Choroid plexus epithelial cell (primary cell): Measurements from ENCODE around the gene PRICKLE2.

ENCODE experiments used
- DNase-seq: peaks from one replicate; pipeline ENCODE4 v3.0.0-alpha.2; 2010; ENCODE audit warnings: low read depth
- H3K4me3 ChIP-seq: 2 replicates; pipeline ENCODE4 v1.5.1; 2011; ENCODE audit warnings: low read depth, mild to moderate bottlenecking, control low read depth, low read length, moderate library complexity
- CTCF ChIP-seq: conservative IDR thresholded peaks from 2 replicates; pipeline ENCODE4 v1.5.1; 2011; ENCODE audit warnings: low read depth, mild to moderate bottlenecking, control low read depth, inconsistent platforms, low read length, moderate library complexity

The PRICKLE2 gene

GRCh38 chr3:64164349-64164748 lies 60.9 kb downstream of the PRICKLE2 start:
- peak; percentile 18 for DNase-seq
- TF ChIP-seq CTCF: no peak
- H3K4me3 ChIP-seq: no peak overlapping the region

GRCh38 chr3:64163755-64164148 lies 61.5 kb downstream of the PRICKLE2 start:
- no peak overlapping the region for H3K4me3 ChIP-seq
- peak; percentile 93 for DNase-seq
- no peak for TF ChIP-seq CTCF

GRCh38 chr3:64163019-64163754 lies 62.1 kb downstream of the PRICKLE2 start:
- no peak for TF ChIP-seq CTCF
- H3K4me3 ChIP-seq: no peak overlapping the region
- peak; percentile 18 for DNase-seq

- no peak overlapping the region for H3K4me3 ChIP-seq
- no peak for TF ChIP-seq CTCF
These were observed 63.7 kb downstream of the PRICKLE2 start for GRCh38 chr3:64161481-64161952.

GRCh38 chr3:64160000-64160695 lies 65.1 kb downstream of the PRICKLE2 start:
- TF ChIP-seq CTCF: no peak
- no peak for DNase-seq
- no peak overlapping the region for H3K4me3 ChIP-seq

More at GRCh38 chr3:64161481-64161952, 63.7 kb downstream of the PRICKLE2 start:
- DNase-seq: peak; percentile 12

GRCh38 chr3:64158334-64158733 lies 66.9 kb downstream of the PRICKLE2 start:
- no peak for TF ChIP-seq CTCF
- no peak overlapping the region for H3K4me3 ChIP-seq
- no peak for DNase-seq
